ENCODE data around the gene DLG2. TPM values are rescaled to one million over a fixed set of nuclear protein-coding genes. Genes with fewer than 3 reads are reported as not detected.
"Not testable (repeated sequence)": the region's sequence is repeated elsewhere in the genome, so short reads cannot be mapped to it uniquely, and the experiment has no call there.

Gene DLG2
- total RNA-seq, 1 donor from 2014 or later = 0.43 TPM

DNA sequence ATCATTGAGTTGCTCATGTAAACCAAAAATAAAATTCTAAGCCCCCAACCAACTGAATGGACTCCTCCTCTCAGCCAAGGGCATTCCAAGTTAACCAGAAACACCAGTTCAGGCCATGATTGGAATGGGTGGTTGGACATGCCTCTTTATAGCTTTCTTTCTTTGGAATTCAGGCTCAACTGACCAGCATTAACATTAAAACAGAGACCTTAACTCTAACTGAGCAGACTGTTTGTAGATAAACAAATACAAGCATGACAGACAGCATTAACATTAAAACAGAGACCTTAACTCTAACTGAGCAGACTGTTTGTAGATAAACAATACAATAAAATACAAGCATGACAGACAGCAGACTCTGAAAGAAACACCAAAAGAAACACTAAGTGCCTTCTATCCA is 278.2 kb downstream of the DLG2 start:
- no peaks in the 10 kb centered on the region for H3K36me3 ChIP-seq
- no peak for DNase-seq (ENCODE audit: low spot score in 2 of 2)
- no peak overlapping the region for H3K27ac ChIP-seq
- no peak overlapping the region for H3K4me3 ChIP-seq
- TF ChIP-seq, protein P1, sequence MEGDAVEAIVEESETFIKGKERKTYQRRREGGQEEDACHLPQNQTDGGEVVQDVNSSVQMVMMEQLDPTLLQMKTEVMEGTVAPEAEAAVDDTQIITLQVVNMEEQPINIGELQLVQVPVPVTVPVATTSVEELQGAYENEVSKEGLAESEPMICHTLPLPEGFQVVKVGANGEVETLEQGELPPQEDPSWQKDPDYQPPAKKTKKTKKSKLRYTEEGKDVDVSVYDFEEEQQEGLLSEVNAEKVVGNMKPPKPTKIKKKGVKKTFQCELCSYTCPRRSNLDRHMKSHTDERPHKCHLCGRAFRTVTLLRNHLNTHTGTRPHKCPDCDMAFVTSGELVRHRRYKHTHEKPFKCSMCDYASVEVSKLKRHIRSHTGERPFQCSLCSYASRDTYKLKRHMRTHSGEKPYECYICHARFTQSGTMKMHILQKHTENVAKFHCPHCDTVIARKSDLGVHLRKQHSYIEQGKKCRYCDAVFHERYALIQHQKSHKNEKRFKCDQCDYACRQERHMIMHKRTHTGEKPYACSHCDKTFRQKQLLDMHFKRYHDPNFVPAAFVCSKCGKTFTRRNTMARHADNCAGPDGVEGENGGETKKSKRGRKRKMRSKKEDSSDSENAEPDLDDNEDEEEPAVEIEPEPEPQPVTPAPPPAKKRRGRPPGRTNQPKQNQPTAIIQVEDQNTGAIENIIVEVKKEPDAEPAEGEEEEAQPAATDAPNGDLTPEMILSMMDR (IDR thresholded peaks at IDR 0.05) = no peak
- H3K27me3 ChIP-seq = no peaks in the 10 kb centered on the region
- H3K9me3 ChIP-seq = peaks cover 0 to 28% of the 10 kb centered on the region in 2 donors
- intact Hi-C loops (cut with DNase I) = no loop called here
- no peaks in the 10 kb centered on the region for H3K4me1 ChIP-seq

DNA sequence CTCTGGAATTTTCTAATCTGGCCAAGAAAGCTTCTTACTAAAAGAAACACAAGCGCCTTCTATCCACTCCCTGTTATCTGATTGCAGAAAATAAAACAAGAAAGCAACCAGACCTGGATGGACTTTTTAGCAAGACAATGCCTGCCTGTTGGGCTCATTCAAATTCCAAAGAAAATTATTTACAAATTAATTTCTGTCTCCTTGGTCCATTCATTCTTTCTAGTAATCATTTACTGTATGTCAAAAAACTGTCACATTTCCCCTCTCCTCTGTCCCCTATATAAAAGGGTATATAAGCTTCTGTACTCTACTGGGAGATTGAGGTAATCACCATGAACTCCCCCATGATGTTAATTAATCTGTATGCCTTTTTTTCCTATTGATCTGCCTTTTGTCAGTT is 279.9 kb downstream of the DLG2 start:
- H3K27ac ChIP-seq = no peak overlapping the region
- TF ChIP-seq, protein P1 (IDR thresholded peaks at IDR 0.05) = no peak
- H3K27me3 ChIP-seq = no peaks in the 10 kb centered on the region
- no peaks in the 10 kb centered on the region for H3K4me1 ChIP-seq
- H3K4me3 ChIP-seq = no peak overlapping the region
- DNase-seq (ENCODE audit: low spot score in 2 of 2) = no peak
- intact Hi-C loops (cut with DNase I) = no loop called here
- H3K36me3 ChIP-seq = no peaks in the 10 kb centered on the region
- peaks cover 0 to 32% of the 10 kb centered on the region in 2 donors for H3K9me3 ChIP-seq

DNA sequence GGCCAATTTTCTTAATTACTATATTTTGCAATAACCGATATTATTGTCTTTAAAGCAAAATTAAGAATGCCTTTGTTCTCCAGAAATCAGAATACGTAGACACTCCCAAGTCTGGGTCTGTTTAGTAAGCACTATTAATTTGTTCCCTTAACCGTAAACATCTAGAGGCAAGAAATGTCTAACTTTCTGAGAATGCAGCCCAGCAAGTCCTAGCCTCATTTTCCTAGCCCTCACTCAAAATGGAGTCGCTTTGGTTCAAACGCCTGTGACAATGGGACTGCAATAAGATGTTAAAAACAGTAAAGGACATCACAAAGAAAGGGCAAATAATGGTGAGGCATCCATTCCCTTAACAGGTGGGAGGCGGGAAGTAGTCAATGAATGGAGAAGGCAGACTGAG is 280.7 kb downstream of the DLG2 start:
- peaks cover 0 to 40% of the 10 kb centered on the region in 2 donors for H3K9me3 ChIP-seq
- TF ChIP-seq, protein P1 (IDR thresholded peaks at IDR 0.05) = no peak
- no peak overlapping the region for H3K27ac ChIP-seq
- H3K36me3 ChIP-seq = no peaks in the 10 kb centered on the region
- H3K27me3 ChIP-seq = no peaks in the 10 kb centered on the region
- H3K4me1 ChIP-seq = no peaks in the 10 kb centered on the region
- no peak for DNase-seq (ENCODE audit: low spot score in 2 of 2)
- intact Hi-C loops (cut with DNase I) = no loop called here
- no peak overlapping the region for H3K4me3 ChIP-seq

DNA sequence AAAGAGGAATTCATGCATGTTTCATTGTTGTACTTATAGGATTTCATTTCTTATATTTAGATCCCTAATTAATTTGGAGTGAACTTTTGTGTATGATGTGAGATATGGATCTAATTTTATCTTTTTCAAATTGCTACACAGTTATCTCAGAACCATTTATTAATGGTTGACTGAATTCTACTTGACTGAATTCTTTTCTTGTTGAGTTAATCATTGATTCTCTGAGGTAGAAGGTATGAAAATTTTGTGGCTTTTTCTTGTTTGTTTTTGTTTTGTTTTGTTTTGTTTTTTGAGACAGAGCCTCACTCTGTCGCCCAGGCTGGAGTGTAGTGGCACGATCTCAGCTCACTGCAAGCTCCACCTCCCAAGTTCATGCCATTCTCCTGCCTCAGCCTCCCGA is 286.3 kb downstream of the DLG2 start:
- H3K27ac ChIP-seq; DNase-seq (ENCODE audit: low spot score in 2 of 2); intact Hi-C loops (cut with DNase I); H3K36me3 ChIP-seq; H3K4me3 ChIP-seq; H3K27me3 ChIP-seq; H3K4me1 ChIP-seq: not testable (repeated sequence)
- peaks cover 6 to 47% of the 10 kb centered on the region in 2 donors for H3K9me3 ChIP-seq

DNA sequence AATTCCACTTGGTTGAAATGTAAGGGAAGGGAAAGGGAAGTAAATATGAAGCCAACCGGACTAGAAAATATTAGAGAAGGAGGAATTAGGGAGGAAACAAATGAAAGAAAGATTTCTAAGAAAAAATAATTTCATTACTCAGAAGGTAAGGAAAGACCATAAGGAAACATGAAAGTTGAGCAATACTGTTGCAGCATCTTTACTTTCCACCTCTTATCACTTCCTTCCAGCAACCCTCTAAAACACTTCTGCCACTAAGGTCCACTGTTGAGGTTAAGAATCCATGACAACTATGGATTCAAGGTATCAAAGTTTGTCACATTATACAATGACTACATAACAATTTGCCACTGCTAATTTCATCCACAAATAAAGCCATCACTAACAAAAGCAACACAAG is 308.6 kb downstream of the DLG2 start:
- intact Hi-C loops (cut with DNase I) = no loop called here
- TF ChIP-seq, protein P1 (IDR thresholded peaks at IDR 0.05) = no peak
- no peak for DNase-seq (ENCODE audit: low spot score in 2 of 2)
- Histone ChIP-seq H3K9me3 (no peaks in the 10 kb centered on the region), H3K4me1 (no peaks in the 10 kb centered on the region), H3K27ac (no peak overlapping the region), H3K4me3 (no peak overlapping the region), H3K27me3 (no peaks in the 10 kb centered on the region), H3K36me3 (no peaks in the 10 kb centered on the region)

DNA sequence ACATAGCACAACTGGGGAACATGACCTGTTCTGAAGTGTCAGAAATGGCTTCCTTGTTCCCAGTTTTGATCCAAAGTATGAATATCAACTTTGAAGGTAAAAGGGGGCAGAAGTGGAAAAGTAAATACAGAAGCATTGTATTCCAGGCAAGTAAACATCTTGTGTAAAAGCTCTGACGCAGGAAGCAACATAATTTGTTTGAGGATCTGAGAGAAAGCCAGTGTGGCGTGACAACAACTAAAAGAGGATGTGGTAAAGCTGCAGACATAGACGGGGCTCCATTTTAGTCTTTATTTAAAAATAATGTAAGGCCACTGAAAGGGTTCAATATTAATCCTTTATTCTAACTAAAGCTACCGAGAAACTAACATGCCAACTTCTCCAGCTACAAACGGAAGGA is 310.2 kb downstream of the DLG2 start:
- Histone ChIP-seq H3K36me3 (no peaks in the 10 kb centered on the region), H3K4me1 (no peaks in the 10 kb centered on the region), H3K4me3 (no peak overlapping the region), H3K27me3 (no peaks in the 10 kb centered on the region), H3K9me3 (no peaks in the 10 kb centered on the region), H3K27ac (no peak overlapping the region)
- TF ChIP-seq, protein P1 (IDR thresholded peaks at IDR 0.05) = no peak
- DNase-seq (ENCODE audit: low spot score in 2 of 2) = no peak
- intact Hi-C loops (cut with DNase I) = no loop called here
